Gastrocnemius medialis (tissue), 4 donors: ENCODE data around the gene CHMP6. TPM values are rescaled to one million over a fixed set of nuclear protein-coding genes. Genes with fewer than 3 reads are reported as not detected.

Experiments
- ATAC-seq, 2 donors: fragments of 150-250 bp; one replicate each; pipeline ENCODE4 v1.9.1; 2016
- DNase-seq, 2 donors: peaks; one replicate each; pipeline ENCODE4 v3.0.0-alpha.2; 2019
- H3K27ac ChIP-seq, 4 donors: fragments of 200-600 bp; sonication (generic); 1 replicate in 1 of 4; 2 replicates in 3 of 4; pipeline ENCODE4 v1.5.1; 2016 to 2018; ENCODE audit warnings: mild to moderate bottlenecking in 2 of 4, moderate library complexity in 1 of 4
- H3K27me3 ChIP-seq, 3 donors: fragments of 200-600 bp; sonication (generic) in 2 of 3; 1 replicate in 1 of 3; 2 replicates in 2 of 3; pipeline versions ENCODE4 v1.5.1 to v1.6.0; 2016 to 2019; ENCODE audit warnings: mild to moderate bottlenecking in 1 of 3, moderate library complexity in 1 of 3
- H3K36me3 ChIP-seq, 2 donors: fragments of 200-600 bp; sonication (generic) in 1 of 2; one replicate each; pipeline ENCODE4 v1.5.1; 2017 to 2018
- H3K4me1 ChIP-seq, 2 donors: fragments of 200-600 bp; sonication (generic) in 1 of 2; one replicate each; pipeline ENCODE4 v1.5.1; 2016 to 2017; ENCODE audit warnings: mild to moderate bottlenecking in 2 of 2
- H3K4me3 ChIP-seq, 4 donors: fragments of 200-600 bp; sonication (generic) in 3 of 4; 1 replicate in 1 of 4; 2 replicates in 3 of 4; pipeline ENCODE4 v1.5.1; 2016 to 2019; ENCODE audit warnings: mild to moderate bottlenecking in 2 of 4
- H3K9me3 ChIP-seq, 3 donors: fragments of 200-600 bp; sonication (generic) in 2 of 3; 1 replicate in 1 of 3; 2 replicates in 2 of 3; pipeline ENCODE4 v1.5.1; 2016 to 2019
- POLR2A ChIP-seq, 2 donors: fragments of 450-650 bp; IDR thresholded peaks; one replicate each; pipeline ENCODE4 v1.6.1; 2017; ENCODE audit warnings: antibody characterized with exemption in 2 of 2, mild to moderate bottlenecking in 2 of 2, moderate library complexity in 2 of 2
- in situ Hi-C, 4 donors: fragments of 200-750 bp; cut with MboI; loops; one replicate each; pipeline versions ENCODE4 v1.15.0 to v1.8.0; 2017; ENCODE audit warnings: low sequenced_read_pairs in 4 of 4
- intact Hi-C: fragments of 100-400 bp; cut with DNase I; formaldehyde crosslinking; loops from one replicate; pipeline ENCODE4 v1.15.1; 2023; ENCODE audit warnings: low total_unique reads
- total RNA-seq, 4 donors: library from RNA; depleted of rRNA; stranded (reverse); fragments of >200 nt; gene quantifications; one replicate each; pipeline versions ENCODE4 v1.1.0 to v1.2.3, GENCODE V29; 2016
- TF ChIP-seq, protein P1 (sequence below), 5 experiments: fragments of 450-650 bp in 3 of 5; fragments of 200-600 bp in 2 of 5; sonication (generic) in 2 of 5; IDR thresholded peaks in 4 of 5; conservative IDR thresholded peaks in 1 of 5; 1 replicate in 4 of 5; 2 replicates in 1 of 5; pipeline ENCODE4 v1.5.1; 2016 to 2019; ENCODE audit warnings: antibody characterized with exemption in 5 of 5, mild to moderate bottlenecking in 3 of 5, moderate library complexity in 3 of 5

The CHMP6 gene
- total RNA-seq, 4 donors from 2014 or later: 29.8 to 33.3 (median 33.0) TPM

DNA sequence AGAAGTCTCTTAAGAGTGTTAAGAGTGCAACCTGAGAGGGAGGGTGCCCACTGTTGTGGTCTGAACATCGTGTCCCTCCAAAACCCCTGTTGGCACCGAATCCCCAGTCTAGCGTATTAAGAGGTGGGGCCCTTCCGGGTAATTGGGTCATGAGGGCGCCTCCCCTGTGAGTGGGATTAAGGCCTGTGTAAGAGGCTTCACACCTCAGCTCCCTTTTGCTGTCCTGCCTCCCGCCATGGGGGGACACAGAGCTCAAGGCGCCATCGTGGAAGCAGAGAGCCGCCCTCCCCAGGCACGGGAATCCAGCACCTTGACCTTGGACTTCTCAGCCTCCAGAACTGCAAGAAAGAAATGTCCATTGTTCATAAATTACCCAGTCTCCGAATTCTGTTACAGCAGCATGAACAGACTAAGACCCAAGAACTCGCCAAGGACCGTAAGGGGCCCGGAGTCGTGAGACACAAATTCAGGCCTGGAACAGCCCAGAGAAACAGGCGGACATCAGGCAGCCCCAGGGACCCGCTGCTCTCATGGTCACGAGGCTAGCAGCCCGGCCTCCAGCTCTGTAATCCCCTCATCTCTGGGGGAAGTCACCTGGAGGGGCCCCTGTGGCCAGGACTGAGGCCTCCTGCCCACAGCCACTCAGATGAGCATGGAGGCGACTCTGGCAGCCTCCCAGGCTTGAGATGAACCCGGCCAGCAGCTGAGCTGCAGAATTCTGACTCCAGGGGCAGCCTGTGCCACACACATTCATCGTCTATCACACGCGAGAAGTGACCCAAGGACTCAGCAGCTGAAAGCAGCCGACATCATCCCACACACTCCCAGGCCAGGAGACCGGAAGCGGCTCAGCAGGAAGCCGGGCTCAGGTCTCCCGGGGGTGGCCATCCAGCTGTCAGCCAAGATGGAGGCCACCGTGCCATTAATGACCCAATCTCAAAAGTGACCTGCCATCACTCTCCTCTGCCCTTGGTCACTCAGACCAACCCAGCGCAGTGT, 12.8 kb upstream of the CHMP6 start:
- Histone ChIP-seq H3K36me3 (no peaks in the 10 kb centered on the region), H3K9me3 (no peaks in the 10 kb centered on the region), H3K27ac (no peak overlapping the region), H3K27me3 (peaks cover 0 to 6% (median 4%) of the 10 kb centered on the region in 3 donors), H3K4me3 (no peak overlapping the region), H3K4me1 (peaks cover 0 to 6% of the 10 kb centered on the region in 2 donors)
- ATAC-seq (no peak), DNase-seq (no peak)
- intact Hi-C loops (no loop called here), in situ Hi-C loops (no loop called here)
- TF ChIP-seq, protein P1, sequence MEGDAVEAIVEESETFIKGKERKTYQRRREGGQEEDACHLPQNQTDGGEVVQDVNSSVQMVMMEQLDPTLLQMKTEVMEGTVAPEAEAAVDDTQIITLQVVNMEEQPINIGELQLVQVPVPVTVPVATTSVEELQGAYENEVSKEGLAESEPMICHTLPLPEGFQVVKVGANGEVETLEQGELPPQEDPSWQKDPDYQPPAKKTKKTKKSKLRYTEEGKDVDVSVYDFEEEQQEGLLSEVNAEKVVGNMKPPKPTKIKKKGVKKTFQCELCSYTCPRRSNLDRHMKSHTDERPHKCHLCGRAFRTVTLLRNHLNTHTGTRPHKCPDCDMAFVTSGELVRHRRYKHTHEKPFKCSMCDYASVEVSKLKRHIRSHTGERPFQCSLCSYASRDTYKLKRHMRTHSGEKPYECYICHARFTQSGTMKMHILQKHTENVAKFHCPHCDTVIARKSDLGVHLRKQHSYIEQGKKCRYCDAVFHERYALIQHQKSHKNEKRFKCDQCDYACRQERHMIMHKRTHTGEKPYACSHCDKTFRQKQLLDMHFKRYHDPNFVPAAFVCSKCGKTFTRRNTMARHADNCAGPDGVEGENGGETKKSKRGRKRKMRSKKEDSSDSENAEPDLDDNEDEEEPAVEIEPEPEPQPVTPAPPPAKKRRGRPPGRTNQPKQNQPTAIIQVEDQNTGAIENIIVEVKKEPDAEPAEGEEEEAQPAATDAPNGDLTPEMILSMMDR (IDR thresholded peaks at IDR 0.05 in 4 of 5, conservative IDR thresholded peaks at IDR 0.05 in 1 of 5): no peak
- no peak for TF ChIP-seq POLR2A (IDR thresholded peaks at IDR 0.05)

DNA sequence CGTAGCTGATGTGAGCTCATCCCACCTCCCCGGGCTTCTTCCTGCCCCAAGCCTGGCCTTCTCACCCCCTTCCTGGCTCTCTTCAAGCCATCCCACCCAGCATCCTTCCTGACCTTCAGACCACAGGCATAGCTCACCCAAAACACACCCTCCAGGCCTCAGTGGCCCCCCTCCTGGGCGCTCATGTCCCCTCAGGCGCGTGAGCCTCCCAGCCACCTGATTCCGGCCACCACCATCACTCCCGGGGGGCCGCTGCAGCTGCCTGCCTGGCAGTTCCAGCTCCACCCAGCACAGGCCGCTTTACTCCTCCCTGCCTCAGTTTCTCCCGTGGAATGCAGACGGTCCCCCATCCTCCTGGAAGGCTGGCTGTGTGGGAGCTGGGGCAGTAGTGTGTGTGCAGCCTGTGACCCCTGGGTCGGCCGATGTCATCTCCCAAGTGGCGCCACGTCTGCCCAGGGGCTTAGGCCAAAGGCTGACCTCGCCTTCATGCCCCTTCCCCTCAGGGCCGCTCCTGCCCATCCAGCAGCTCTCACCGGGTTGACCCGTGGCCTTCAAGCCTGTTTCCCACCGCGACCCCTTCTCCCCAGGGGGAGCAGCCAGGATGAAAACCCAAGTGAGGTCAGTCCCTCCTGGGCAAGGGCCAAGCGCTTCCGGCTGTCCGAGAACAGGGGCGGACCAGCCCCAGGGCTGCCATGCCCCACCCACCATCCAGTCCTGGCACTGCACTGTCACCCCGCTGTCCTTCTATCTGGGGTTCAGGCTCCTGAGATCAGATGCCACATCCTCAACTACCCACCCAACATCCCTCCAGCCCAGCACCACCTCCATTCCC, 11.9 kb upstream of the CHMP6 start:
- ATAC-seq (no peak), DNase-seq (no peak)
- in situ Hi-C loops: loop anchor here in 3 of 4 donors (5.0 to 10.0 kb wide), 2 partner anchors 552 to 555 kb away; no protein-coding TSS in a partner anchor
- Histone ChIP-seq H3K36me3 (no peaks in the 10 kb centered on the region), H3K27ac (no peak overlapping the region), H3K9me3 (no peaks in the 10 kb centered on the region), H3K4me1 (peaks cover 0 to 6% of the 10 kb centered on the region in 2 donors), H3K4me3 (no peak overlapping the region), H3K27me3 (peaks cover 0 to 6% (median 4%) of the 10 kb centered on the region in 3 donors)
- intact Hi-C loops: loop anchor here (10.0 kb wide), 1 partner anchor 405 kb away; no protein-coding TSS in a partner anchor
- no peak for TF ChIP-seq POLR2A (IDR thresholded peaks at IDR 0.05)
- TF ChIP-seq, protein P1 (IDR thresholded peaks at IDR 0.05 in 4 of 5, conservative IDR thresholded peaks at IDR 0.05 in 1 of 5): no peak

DNA sequence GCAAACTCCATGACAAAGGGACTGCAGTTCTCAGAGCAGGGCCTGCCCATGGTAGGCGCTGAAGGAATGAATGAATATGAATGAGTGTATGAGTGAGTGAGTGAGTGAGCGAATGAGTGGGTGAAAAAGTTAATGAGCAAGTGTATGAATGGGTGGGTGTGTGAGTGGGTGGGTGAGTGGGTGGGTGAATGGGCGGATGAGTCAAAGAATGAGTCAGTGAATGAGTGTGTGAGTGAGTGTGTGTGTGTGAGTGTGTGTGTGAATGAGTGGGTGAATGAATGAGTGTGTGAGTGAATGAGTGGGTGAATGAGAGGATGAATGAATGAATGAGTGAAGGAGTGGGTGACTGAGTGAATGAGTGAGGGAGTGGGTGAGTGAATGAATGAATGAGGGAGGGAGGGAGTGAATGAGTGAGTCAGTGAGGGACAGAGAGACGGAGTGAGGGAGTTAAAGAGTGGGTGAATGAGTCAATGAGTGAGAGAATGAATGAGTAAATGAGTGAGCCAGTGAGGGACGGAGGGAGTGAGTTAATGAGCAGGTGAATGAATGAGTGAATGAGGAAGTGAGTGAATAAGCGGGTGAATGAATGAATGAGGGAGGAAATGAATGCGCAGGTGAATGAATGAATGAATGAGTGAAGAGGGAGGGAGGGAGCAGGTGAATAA, 11.1 kb upstream of the CHMP6 start:
- Histone ChIP-seq H3K36me3 (no peaks in the 10 kb centered on the region), H3K27ac (no peak overlapping the region), H3K27me3 (peaks cover 0 to 6% (median 4%) of the 10 kb centered on the region in 3 donors), H3K4me3 (no peak overlapping the region), H3K4me1 (peaks cover 0 to 6% of the 10 kb centered on the region in 2 donors), H3K9me3 (no peaks in the 10 kb centered on the region)
- DNase-seq (no peak), ATAC-seq (no peak)
- intact Hi-C loops (loop anchor here (1.0 to 10.0 kb wide), 2 partner anchors 406 to 553 kb away; no protein-coding TSS in a partner anchor), in situ Hi-C loops (loop anchor here in 3 of 4 donors (5.0 to 10.0 kb wide), 2 partner anchors 553 to 556 kb away; no protein-coding TSS in a partner anchor)
- TF ChIP-seq, protein P1 (IDR thresholded peaks at IDR 0.05 in 4 of 5, conservative IDR thresholded peaks at IDR 0.05 in 1 of 5): no peak
- TF ChIP-seq POLR2A (IDR thresholded peaks at IDR 0.05): no peak
